Right atrium auricular region (tissue), 2 donors: Measurements from ENCODE around the gene RAD51B. TPM values are rescaled to one million over a fixed set of nuclear protein-coding genes. Genes with fewer than 3 reads are reported as not detected.

Source experiments
- DNase-seq: peaks from one replicate; pipeline ENCODE4 v3.0.0-alpha.2; 2019; ENCODE audit warnings: low spot score
- H3K27ac ChIP-seq, 2 donors: fragments of 200-600 bp; sonication (generic); 1 replicate in 1 of 2; 2 replicates in 1 of 2; pipeline ENCODE4 v1.5.1; 2016 to 2019
- H3K27me3 ChIP-seq, 2 donors: fragments of 200-600 bp; sonication (generic); one replicate each; pipeline versions ENCODE4 v1.5.1 to v1.6.0; 2017 to 2019
- H3K36me3 ChIP-seq: fragments of 200-600 bp; sonication (generic); one replicate; pipeline ENCODE4 v1.5.1; 2016
- H3K4me1 ChIP-seq, 2 donors: fragments of 200-600 bp; sonication (generic); one replicate each; pipeline versions ENCODE4 v1.5.1 to v1.6.0; 2017 to 2019
- H3K4me3 ChIP-seq, 2 donors: fragments of 200-600 bp; sonication (generic); 1 replicate in 1 of 2; 2 replicates in 1 of 2; pipeline ENCODE4 v1.5.1; 2017 to 2019; ENCODE audit warnings: mild to moderate bottlenecking in 1 of 2, moderate library complexity in 1 of 2
- H3K9me3 ChIP-seq, 2 donors: fragments of 200-600 bp; sonication (generic); one replicate each; pipeline ENCODE4 v1.5.1; 2019
- total RNA-seq, 2 donors: library from RNA; depleted of rRNA; stranded (reverse); fragments of >200 nt; gene quantifications; one replicate each; pipeline ENCODE4 v1.1.0, GENCODE V29; 2016
- TF ChIP-seq, protein P1 (sequence below), 2 donors: fragments of 200-600 bp; sonication (generic); IDR thresholded peaks; one replicate each; pipeline ENCODE4 v1.5.1; 2019; ENCODE audit warnings: antibody characterized with exemption in 2 of 2

Gene RAD51B
- total RNA-seq, 2 donors from 2014 or later: 1.2 to 1.5 TPM

DNA sequence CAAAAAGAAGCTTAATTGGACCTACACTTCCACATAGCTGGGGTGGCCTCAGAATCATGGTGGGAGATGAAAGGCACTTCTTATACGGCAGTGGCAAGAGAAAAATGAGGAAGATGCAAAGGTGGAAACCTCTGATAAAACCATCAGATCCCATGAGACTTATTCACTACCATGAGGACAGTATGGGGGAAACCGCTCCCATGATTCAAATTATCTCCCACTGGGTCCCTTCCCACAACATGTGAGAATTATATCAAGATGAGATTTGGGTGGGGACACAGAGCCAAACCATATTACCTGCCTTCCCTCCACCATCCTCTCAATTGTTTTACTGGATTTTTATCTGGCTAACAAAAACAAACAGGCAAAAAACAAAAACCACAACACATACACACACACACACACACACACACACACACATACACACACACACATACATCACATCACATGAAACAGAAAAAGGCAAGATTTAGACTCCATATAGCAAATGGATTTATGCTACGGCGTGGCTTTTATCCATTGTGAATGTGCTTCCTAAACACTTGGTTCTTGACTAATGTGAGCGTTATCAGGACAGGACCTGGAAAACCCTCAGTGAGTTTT is 906.6 kb downstream of the RAD51B start:
- peaks cover 0 to 31% of the 10 kb centered on the region in 2 donors for H3K4me1 ChIP-seq
- TF ChIP-seq, protein P1, sequence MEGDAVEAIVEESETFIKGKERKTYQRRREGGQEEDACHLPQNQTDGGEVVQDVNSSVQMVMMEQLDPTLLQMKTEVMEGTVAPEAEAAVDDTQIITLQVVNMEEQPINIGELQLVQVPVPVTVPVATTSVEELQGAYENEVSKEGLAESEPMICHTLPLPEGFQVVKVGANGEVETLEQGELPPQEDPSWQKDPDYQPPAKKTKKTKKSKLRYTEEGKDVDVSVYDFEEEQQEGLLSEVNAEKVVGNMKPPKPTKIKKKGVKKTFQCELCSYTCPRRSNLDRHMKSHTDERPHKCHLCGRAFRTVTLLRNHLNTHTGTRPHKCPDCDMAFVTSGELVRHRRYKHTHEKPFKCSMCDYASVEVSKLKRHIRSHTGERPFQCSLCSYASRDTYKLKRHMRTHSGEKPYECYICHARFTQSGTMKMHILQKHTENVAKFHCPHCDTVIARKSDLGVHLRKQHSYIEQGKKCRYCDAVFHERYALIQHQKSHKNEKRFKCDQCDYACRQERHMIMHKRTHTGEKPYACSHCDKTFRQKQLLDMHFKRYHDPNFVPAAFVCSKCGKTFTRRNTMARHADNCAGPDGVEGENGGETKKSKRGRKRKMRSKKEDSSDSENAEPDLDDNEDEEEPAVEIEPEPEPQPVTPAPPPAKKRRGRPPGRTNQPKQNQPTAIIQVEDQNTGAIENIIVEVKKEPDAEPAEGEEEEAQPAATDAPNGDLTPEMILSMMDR (IDR thresholded peaks at IDR 0.05): no peak

DNA sequence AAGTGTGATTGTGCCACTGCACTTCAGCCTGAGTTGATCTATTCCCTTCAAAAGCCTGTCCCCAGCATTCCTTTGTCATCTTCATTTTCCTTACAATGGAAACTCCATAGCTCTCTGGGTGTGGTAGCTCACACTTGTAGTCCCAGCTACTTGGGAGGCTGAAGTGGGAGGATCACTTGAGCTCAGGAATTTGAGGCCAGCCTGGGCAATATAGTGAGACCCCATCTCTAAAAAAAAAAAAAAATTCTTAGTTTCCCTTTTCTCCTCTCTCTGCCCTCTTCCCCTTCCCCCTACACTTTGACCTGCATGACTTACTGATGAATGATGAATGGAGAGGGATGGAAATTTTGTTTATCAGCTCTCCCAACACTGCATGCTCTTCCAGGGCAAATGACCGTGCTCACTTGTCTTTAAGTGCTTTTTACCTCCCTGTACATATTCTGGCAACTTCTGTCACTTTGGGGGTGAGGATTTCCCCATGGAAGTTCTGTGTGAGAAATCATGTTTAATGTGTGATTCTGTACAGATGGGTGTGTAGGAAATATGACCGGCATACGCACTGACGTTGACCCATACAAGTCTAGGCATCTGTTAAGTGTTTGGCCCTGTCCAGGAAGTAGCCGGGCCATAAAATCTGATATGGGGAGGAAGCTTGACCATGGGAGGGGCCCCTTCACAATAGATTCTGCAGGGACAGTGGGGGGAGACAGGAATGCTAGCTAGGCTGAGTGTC is 907.9 kb downstream of the RAD51B start:
- Histone ChIP-seq H3K27ac (no peak overlapping the region), H3K4me3 (no peak overlapping the region), H3K27me3 (no peaks in the 10 kb centered on the region), H3K9me3 (no peaks in the 10 kb centered on the region), H3K4me1 (peaks cover 0 to 35% of the 10 kb centered on the region in 2 donors), H3K36me3 (no peaks in the 10 kb centered on the region)
- TF ChIP-seq, protein P1 (IDR thresholded peaks at IDR 0.05): no peak
- DNase-seq: no peak

More for the DNA sequence above, 906.6 kb downstream of the RAD51B start:
- no peaks in the 10 kb centered on the region for H3K9me3 ChIP-seq
- no peaks in the 10 kb centered on the region for H3K36me3 ChIP-seq
- no peak for DNase-seq
- H3K27me3 ChIP-seq: no peaks in the 10 kb centered on the region
- H3K4me3 ChIP-seq: no peak overlapping the region
- H3K27ac ChIP-seq: no peak overlapping the region

DNA sequence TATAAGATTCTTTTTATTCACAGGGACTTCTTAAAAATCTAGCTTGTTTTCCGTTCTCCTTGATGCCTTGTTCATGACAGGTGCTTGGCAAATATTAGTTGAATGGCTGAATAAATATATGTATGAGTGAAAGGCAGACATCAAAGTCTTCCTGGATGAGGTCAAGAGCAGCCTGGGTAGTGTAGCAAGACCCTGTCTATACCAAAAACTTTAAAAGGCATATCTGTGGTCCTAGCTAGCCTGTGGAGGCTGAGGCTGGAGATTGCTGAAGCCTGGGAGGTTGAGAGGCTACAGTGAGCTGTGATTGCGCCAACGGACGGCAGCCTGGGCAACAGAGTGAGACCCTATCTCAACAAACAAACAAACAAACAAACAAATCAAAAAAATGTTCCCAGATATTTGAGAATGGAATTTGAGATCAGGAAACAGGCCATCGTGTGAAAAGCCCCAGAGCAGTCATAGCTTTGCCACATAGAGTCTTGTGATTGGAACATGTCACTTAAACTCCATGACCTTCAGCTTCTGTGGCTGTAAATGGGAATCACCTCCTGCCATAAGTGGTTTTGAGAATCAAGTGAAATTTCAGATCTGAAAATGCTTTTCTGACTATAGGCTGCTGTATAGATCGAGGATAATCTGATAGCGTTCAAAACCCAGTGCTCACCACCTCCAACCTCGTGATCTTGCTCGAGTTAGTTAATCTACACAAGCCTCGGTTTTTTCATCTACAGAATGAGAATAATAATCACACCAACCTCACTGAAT is 908.9 kb downstream of the RAD51B start:
- Histone ChIP-seq H3K36me3 (no peaks in the 10 kb centered on the region), H3K27ac (peak overlapping the region in 1 of 2 donors; percentile 19), H3K9me3 (no peaks in the 10 kb centered on the region), H3K4me3 (no peak overlapping the region), H3K4me1 (peaks cover 0 to 40% of the 10 kb centered on the region in 2 donors), H3K27me3 (no peaks in the 10 kb centered on the region)
- TF ChIP-seq, protein P1 (IDR thresholded peaks at IDR 0.05): no peak
- DNase-seq: no peak

DNA sequence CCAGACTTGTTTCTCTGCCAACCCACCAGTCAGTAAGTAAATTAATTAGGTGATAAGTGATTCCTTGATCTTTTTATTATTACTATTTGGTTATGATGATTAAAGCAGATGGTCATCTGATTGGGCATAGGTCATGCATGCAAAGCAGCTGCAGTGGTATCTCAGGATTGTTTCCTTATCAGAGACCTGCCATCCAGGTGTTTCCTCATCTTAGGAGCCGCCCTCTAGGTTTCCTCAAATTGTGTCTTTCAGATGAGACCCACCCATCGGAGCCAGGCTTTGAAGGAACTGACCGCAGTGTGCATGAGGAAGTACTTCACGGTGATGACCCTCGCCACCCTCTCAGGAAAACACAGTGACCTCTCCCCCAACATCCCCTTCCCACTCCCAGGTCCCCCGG is 910.0 kb downstream of the RAD51B start:
- no peak for DNase-seq
- TF ChIP-seq, protein P1 (IDR thresholded peaks at IDR 0.05): no peak
- Histone ChIP-seq H3K4me3 (no peak overlapping the region), H3K27me3 (no peaks in the 10 kb centered on the region), H3K27ac (peak overlapping the region; percentile 40 to 66), H3K36me3 (no peaks in the 10 kb centered on the region), H3K9me3 (no peaks in the 10 kb centered on the region), H3K4me1 (peaks cover 0 to 48% of the 10 kb centered on the region in 2 donors)

DNA sequence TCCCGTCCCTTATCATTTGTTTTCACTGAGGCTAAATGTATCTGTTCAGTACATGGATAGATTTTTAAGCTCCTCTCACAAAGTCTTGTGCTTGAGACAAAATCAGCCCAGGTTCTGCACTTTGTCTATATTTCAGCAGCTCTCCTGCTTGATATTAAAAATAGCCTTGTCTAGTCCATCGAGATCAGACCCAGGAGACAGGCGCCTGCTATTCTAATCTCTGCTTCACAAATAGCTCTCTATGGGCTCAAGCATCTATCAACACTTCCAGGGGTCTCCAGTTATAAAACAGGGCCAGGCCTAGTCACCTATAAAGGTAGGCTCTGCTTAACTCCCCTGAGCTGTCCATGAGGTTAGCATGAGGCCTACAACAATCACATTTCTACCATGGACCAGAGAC is 910.8 kb downstream of the RAD51B start:
- Histone ChIP-seq H3K4me1 (peaks cover 0 to 51% of the 10 kb centered on the region in 2 donors), H3K36me3 (no peaks in the 10 kb centered on the region), H3K27me3 (no peaks in the 10 kb centered on the region), H3K9me3 (no peaks in the 10 kb centered on the region), H3K27ac (peak overlapping the region; percentile 40 to 66), H3K4me3 (no peak overlapping the region)
- no peak for DNase-seq
- TF ChIP-seq, protein P1 (IDR thresholded peaks at IDR 0.05): no peak
